Uterus (tissue), 2 donors: ENCODE data around the gene DDC.

Experiments used
- CTCF ChIP-seq, 4 experiments: fragments of 200-600 bp in 2 of 4; fragments of 450-650 bp in 2 of 4; sonication (generic) in 2 of 4; IDR thresholded peaks; one replicate each; pipeline ENCODE4 v1.5.1; 2016 to 2019; ENCODE audit warnings: antibody characterized with exemption in 4 of 4, mild to moderate bottlenecking in 2 of 4, moderate library complexity in 1 of 4
- POLR2A ChIP-seq, 2 donors: fragments of 450-650 bp; IDR thresholded peaks; one replicate each; pipeline ENCODE4 v1.6.1; 2016; ENCODE audit warnings: antibody characterized with exemption in 2 of 2, mild to moderate bottlenecking in 1 of 2, moderate library complexity in 1 of 2

DNA sequence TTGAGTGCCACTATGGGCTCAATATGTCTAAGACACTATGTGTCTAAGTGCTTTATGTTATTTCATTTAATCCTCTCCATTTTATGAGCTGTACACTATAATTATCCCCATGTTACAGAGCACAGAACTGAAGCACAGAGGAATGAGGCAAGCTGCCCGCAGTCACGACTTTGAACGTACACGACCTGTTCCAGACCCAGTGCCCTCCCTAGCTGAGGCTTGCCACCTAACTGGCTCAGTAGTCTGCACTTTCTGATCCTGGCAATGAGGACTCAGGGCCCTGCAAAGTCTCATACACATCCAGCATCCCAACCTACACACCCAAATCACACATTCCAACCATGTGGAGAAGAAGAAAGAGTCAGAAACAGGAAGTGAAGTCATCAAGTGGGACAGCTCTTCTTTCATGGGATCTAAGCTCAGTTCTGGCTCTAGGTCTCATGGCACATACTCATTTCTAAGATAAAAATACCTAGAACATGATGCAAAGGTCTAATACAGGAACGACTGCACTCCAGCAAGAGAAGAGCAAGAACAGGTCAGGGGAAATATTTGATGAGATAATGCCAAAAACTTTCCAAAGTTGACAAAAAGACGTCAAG lies 42.4 kb upstream of the DDC start:
- TF ChIP-seq CTCF (IDR thresholded peaks at IDR 0.05) (no peak), POLR2A (IDR thresholded peaks at IDR 0.05) (no peak)
